GM18861 (cell line): ENCODE measurements around the gene MAST4.
A peak's percentile ranks its signal among the peaks of the same experiment; 100 is the strongest.

ENCODE experiments used
- ATAC-seq: cut with Tn5 transposase; IDR thresholded peaks from one replicate; pipeline ENCODE4 v1.9.1; 2021; ENCODE audit not compliant: unreplicated experiment

The MAST4 gene

GRCh38 chr5:66830636-66831035, 234.4 kb downstream of the MAST4 start:
- ATAC-seq, result no peak

GRCh38 chr5:66839636-66840185, 243.5 kb downstream of the MAST4 start:
- no peak for ATAC-seq

- peak; percentile 99 for ATAC-seq
These were observed 244.4 kb downstream of the MAST4 start for GRCh38 chr5:66840511-66841013.

GRCh38 chr5:66841264-66841663, 245.1 kb downstream of the MAST4 start:
- no peak for ATAC-seq

GRCh38 chr5:66842540-66842939, 246.3 kb downstream of the MAST4 start:
- ATAC-seq, result no peak

GRCh38 chr5:66843065-66843464, 246.9 kb downstream of the MAST4 start:
- ATAC-seq, result no peak

- ATAC-seq, result no peak
These were observed 252.8 kb downstream of the MAST4 start for GRCh38 chr5:66848749-66849641.

- ATAC-seq, result no peak
These were observed 253.6 kb downstream of the MAST4 start for GRCh38 chr5:66849803-66850202.

GRCh38 chr5:66850354-66851075, 254.3 kb downstream of the MAST4 start:
- no peak for ATAC-seq

- ATAC-seq, result no peak
These were observed 255.1 kb downstream of the MAST4 start for GRCh38 chr5:66851306-66851705.

GRCh38 chr5:66854416-66854815, 258.2 kb downstream of the MAST4 start:
- no peak for ATAC-seq

- no peak for ATAC-seq
These were observed 260.0 kb downstream of the MAST4 start for GRCh38 chr5:66856041-66856805.

GRCh38 chr5:66859526-66859925, 263.3 kb downstream of the MAST4 start:
- no peak for ATAC-seq

GRCh38 chr5:66860199-66860975, 264.2 kb downstream of the MAST4 start:
- ATAC-seq, result no peak

GRCh38 chr5:66861402-66861801, 265.2 kb downstream of the MAST4 start:
- no peak for ATAC-seq

- no peak for ATAC-seq
These were observed 265.8 kb downstream of the MAST4 start for GRCh38 chr5:66862020-66862419.

GRCh38 chr5:66863243-66864170, 267.3 kb downstream of the MAST4 start:
- ATAC-seq, result no peak

GRCh38 chr5:66864240-66864884, 268.2 kb downstream of the MAST4 start:
- peak; percentile 42 for ATAC-seq
